Endothelial cell of umbilical vein (primary cell): Measurements from ENCODE around the gene ECE2. TPM values are rescaled to one million over a fixed set of nuclear protein-coding genes. Genes with fewer than 3 reads are reported as not detected.

Experiments used
- BruUV-seq: library from RNA; stranded (reverse); fragments of 400-500 nt; replicated peaks from 2 replicates; lab custom pipeline; 2021; lab: Mats Ljungman, UMichigan
- CTCF ChIA-PET: fragments of 300-600, 350-600 bp; sonication (Branson Sonifier 250); formaldehyde crosslinking; loops from one replicate; lab custom pipeline; 2021; ENCODE audit warnings: antibody characterized with exemption, inconsistent platforms; lab: Charles Lee
- POLR2A ChIA-PET: fragments of 300-600, 350-600 bp; sonication (Branson Sonifier 250); formaldehyde crosslinking; loops from one replicate; lab custom pipeline; 2021; ENCODE audit warnings: antibody characterized with exemption, inconsistent platforms; lab: Charles Lee
- DNase-seq: peaks from one replicate; pipeline ENCODE4 v3.0.0-alpha.2; 2011; ENCODE audit warnings: low read depth, low spot score
- FAIRE-seq: peaks from 2 replicates; lab custom pipeline; 2011; peaks lifted over from hg19 to GRCh38; lab: Jason Lieb, UNC
- H2AFZ ChIP-seq: 2 replicates; pipeline ENCODE4 v1.6.0; 2012; ENCODE audit warnings: low read depth, low read length, control low read depth, inconsistent platforms
- H3K27ac ChIP-seq: 2 replicates; pipeline ENCODE4 v1.5.1; 2011; ENCODE audit warnings: low read depth, mild to moderate bottlenecking, control low read depth, low read length, moderate library complexity; ENCODE audit not compliant: insufficient read depth
- H3K27me3 ChIP-seq, 2 experiments: 2 replicates each; pipeline versions ENCODE4 v1.6.0 to v1.6.1; 2011; ENCODE audit warnings: low read length in 2 of 2, mixed read lengths in 1 of 2; ENCODE audit not compliant: control insufficient read depth in 2 of 2, insufficient read depth in 2 of 2
- H3K36me3 ChIP-seq, 2 experiments: 2 replicates in 1 of 2; 3 replicates in 1 of 2; pipeline ENCODE4 v1.5.1; 2011; ENCODE audit warnings: low read length in 2 of 2, mild to moderate bottlenecking in 1 of 2, moderate library complexity in 1 of 2; ENCODE audit not compliant: control insufficient read depth in 2 of 2, insufficient read depth in 2 of 2; ENCODE audit errors: extremely low read depth in 1 of 2
- H3K4me1 ChIP-seq: 3 replicates; pipeline ENCODE4 v1.5.1; 2011; ENCODE audit warnings: mild to moderate bottlenecking, low read length; ENCODE audit not compliant: control insufficient read depth, insufficient read depth; ENCODE audit errors: extremely low read depth
- H3K4me2 ChIP-seq: 2 replicates; pipeline ENCODE4 v1.6.1; 2011; ENCODE audit warnings: low read length, control low read depth, mixed read lengths; ENCODE audit not compliant: insufficient read depth
- H3K4me3 ChIP-seq, 3 experiments: fragments of 200-600 bp in 1 of 3; sonication (generic), shearing (Covaris generic) in 1 of 3; replicated peaks in 1 of 3; 2 replicates each; pipeline ENCODE4 v1.5.1; 2011 to 2016; ENCODE audit warnings: control low read depth in 3 of 3, low read length in 3 of 3, mild to moderate bottlenecking in 2 of 3, inconsistent platforms in 1 of 3, low read depth in 1 of 3, moderate library complexity in 1 of 3; ENCODE audit not compliant: insufficient read depth in 1 of 3
- H3K79me2 ChIP-seq: 2 replicates; pipeline ENCODE4 v1.6.0; 2012; ENCODE audit warnings: low read length, inconsistent platforms; ENCODE audit not compliant: control insufficient read depth, insufficient read depth
- H3K9ac ChIP-seq: replicated peaks from 2 replicates; pipeline ENCODE3; 2011; ENCODE audit warnings: low read length, control low read depth; ENCODE audit not compliant: insufficient read depth; ENCODE audit errors: extremely low read depth
- H3K9me1 ChIP-seq: replicated peaks from 3 replicates; pipeline ENCODE4 v1.6.0; 2011; ENCODE audit warnings: mild to moderate bottlenecking, low read length; ENCODE audit not compliant: control insufficient read depth, insufficient read depth; ENCODE audit errors: extremely low read depth
- H3K9me3 ChIP-seq: replicated peaks from 2 replicates; pipeline ENCODE4 v1.5.1; 2012; ENCODE audit warnings: low read length, inconsistent platforms; ENCODE audit not compliant: control insufficient read depth, insufficient read depth
- H4K20me1 ChIP-seq: replicated peaks from 2 replicates; pipeline ENCODE3; 2011; ENCODE audit warnings: mild to moderate bottlenecking, low read length; ENCODE audit not compliant: control insufficient read depth, insufficient read depth; ENCODE audit errors: extremely low read depth
- CTCF ChIP-seq, 2 donors: IDR thresholded peaks; 1 replicate in 1 of 2; 2 replicates in 1 of 2; pipeline ENCODE4 v1.5.1; 2011; ENCODE audit warnings: low read length in 2 of 2, mild to moderate bottlenecking in 2 of 2, moderate library complexity in 2 of 2, control low read depth in 1 of 2, inconsistent platforms in 1 of 2, low read depth in 1 of 2; ENCODE audit not compliant: insufficient read depth in 1 of 2; ENCODE audit errors: extremely low read depth in 1 of 2
- EZH2 ChIP-seq: IDR thresholded peaks from 2 replicates; pipeline ENCODE4 v1.6.1; 2012; ENCODE audit warnings: borderline replicate concordance, low read depth, mild to moderate bottlenecking, moderate library complexity, low read length, inconsistent platforms; ENCODE audit not compliant: severe bottlenecking
- FOS ChIP-seq: IDR thresholded peaks from 2 replicates; pipeline ENCODE4 v1.6.1; 2011; ENCODE audit warnings: mild to moderate bottlenecking, low read length, moderate library complexity, borderline replicate concordance; ENCODE audit not compliant: insufficient read depth
- GATA2 ChIP-seq: IDR thresholded peaks from 2 replicates; pipeline ENCODE4 v1.7.0; 2011; ENCODE audit warnings: low read depth, mild to moderate bottlenecking, moderate library complexity, mixed read lengths, low read length; ENCODE audit not compliant: insufficient read length, insufficient read depth
- JUN ChIP-seq: IDR thresholded peaks from 2 replicates; pipeline ENCODE4 v1.6.1; 2011; ENCODE audit warnings: borderline replicate concordance, low read depth; ENCODE audit not compliant: insufficient read length, insufficient read depth
- MAX ChIP-seq: IDR thresholded peaks from 2 replicates; pipeline ENCODE4 v1.6.1; 2011; ENCODE audit not compliant: insufficient read depth, insufficient read length
- MYC ChIP-seq: IDR thresholded peaks from one replicate; pipeline ENCODE4 v1.6.1; 2011; ENCODE audit warnings: mild to moderate bottlenecking, low read depth, low read length
- POLR2A ChIP-seq: IDR thresholded peaks from 2 replicates; pipeline ENCODE4 v1.6.1; 2012; ENCODE audit warnings: low read depth, mild to moderate bottlenecking, control low read depth, low read length
- POLR2AphosphoS5 ChIP-seq: IDR thresholded peaks from 2 replicates; pipeline ENCODE4 v1.6.1; 2012; ENCODE audit warnings: low read depth, mild to moderate bottlenecking, control low read depth, low read length, moderate library complexity; ENCODE audit not compliant: insufficient read depth
- dilution Hi-C: fragments of 300-500 bp; cut with MboI; formaldehyde crosslinking; loops from one replicate; pipeline ENCODE4 v1.15.0; 2019; ENCODE audit warnings: low sequenced_read_pairs; ENCODE audit not compliant: extremely low pct_ligation_motif_present
- intact Hi-C: fragments of 100-400 bp; cut with micrococcal nuclease; formaldehyde crosslinking; loops from one replicate; pipeline ENCODE4 v1.10.0; 2022
- polyA plus RNA-seq, 4 experiments: library from polyadenylated mRNA; depleted of rRNA in 3 of 4; stranded (reverse) in 3 of 4; unstranded in 1 of 4; fragments of >200 nt; gene quantifications; 2 replicates each; pipeline versions ENCODE4 v1.2.1 to v1.2.3, GENCODE V29; 2011 to 2012; ENCODE audit warnings: missing spikeins in 1 of 4
- total RNA-seq: library from RNA; stranded (reverse); gene quantifications from 2 replicates; pipeline ENCODE4 v1.2.3, GENCODE V29; 2021

Gene ECE2
- total and polyA plus RNA-seq, 2 donors (not counting 3 experiments of a cell fraction or from before 2014, with no cell fraction given), result not detected

- intact Hi-C loops, result no loop called here
- FAIRE-seq (no peak), DNase-seq (no peak)
- Histone ChIP-seq H3K79me2 (peaks cover 73% of the 10 kb centered on the region), H3K27me3 (no peaks in the 10 kb centered on the region), H3K9me1 (no peaks in the 10 kb centered on the region), H4K20me1 (no peaks in the 10 kb centered on the region), H3K4me1 (peaks cover 9% of the 10 kb centered on the region), H3K36me3 (peaks cover 76 to 84% of the 10 kb centered on the region in 2 experiments), H3K4me3 (no peak overlapping the region), H2AFZ (no peak overlapping the region), H3K27ac (no peak overlapping the region), H3K9ac (no peak overlapping the region), H3K9me3 (no peaks in the 10 kb centered on the region), H3K4me2 (no peak overlapping the region)
- POLR2A ChIA-PET, result no interaction called here
- CTCF ChIA-PET, result no interaction called here
- dilution Hi-C loops, result no loop called here
- TF ChIP-seq JUN (no peak), FOS (no peak), GATA2 (no peak), CTCF (IDR thresholded peaks at IDR 0.05; ENCODE audit: extremely low read depth in 1 of 2, insufficient read depth in 1 of 2, low read depth in 1 of 2, low read length in 2 of 2) (no peak), MYC (no peak), MAX (no peak), EZH2 (no peak), POLR2AphosphoS5 (no peak), POLR2A (no peak)
- BruUV-seq, result no TSS peak
Measured at GRCh38 chr3:184325269-184325668, 49.4 kb downstream of the ECE2 start.
